H1 (cell line): Measurements from ENCODE around the gene ALG11. TPM values are rescaled to one million over a fixed set of nuclear protein-coding genes. Genes with fewer than 3 reads are reported as not detected.

ENCODE experiments used
- CTCF ChIA-PET: fragments of 300-600 bp; sonication (Branson Sonifier 250); formaldehyde crosslinking; loops from one replicate; lab custom pipeline; 2021; ENCODE audit not compliant: partially characterized antibody; lab: Charles Lee
- POLR2A ChIA-PET: fragments of 300-600 bp; sonication (Branson Sonifier 250); formaldehyde crosslinking; loops from one replicate; lab custom pipeline; 2021; ENCODE audit warnings: inconsistent platforms; ENCODE audit not compliant: partially characterized antibody; lab: Charles Lee
- DNase-seq, 2 experiments: peaks; one replicate each; pipeline versions ENCODE4 v3.0.0 to v3.0.0-alpha.2; 2010 to 2022; ENCODE audit warnings: low spot score in 2 of 2, low read depth in 1 of 2, mixed read lengths in 1 of 2
- FAIRE-seq: peaks from 2 replicates; lab custom pipeline; 2011; peaks lifted over from hg19 to GRCh38; lab: Jason Lieb, UNC
- H2AFZ ChIP-seq: 2 replicates; pipeline ENCODE4 v1.8.1; 2012; ENCODE audit warnings: low read length, inconsistent platforms
- H2AK5ac ChIP-seq: 2 replicates; pipeline ENCODE4 v1.6.1; 2013; ENCODE audit warnings: low read depth, low read length
- H2BK120ac ChIP-seq: replicated peaks from 2 replicates; pipeline ENCODE3; 2013; ENCODE audit warnings: low read depth, low read length, inconsistent platforms
- H2BK12ac ChIP-seq: 2 replicates; pipeline ENCODE4 v1.6.1; 2013; ENCODE audit warnings: low read depth, low read length
- H2BK15ac ChIP-seq: 2 replicates; pipeline ENCODE4 v1.6.1; 2013; ENCODE audit warnings: low read length
- H2BK20ac ChIP-seq: 2 replicates; pipeline ENCODE4 v1.6.1; 2013; ENCODE audit warnings: low read length
- H2BK5ac ChIP-seq: 2 replicates; pipeline ENCODE4 v1.6.1; 2013; ENCODE audit warnings: low read depth, low read length
- H3K14ac ChIP-seq: 2 replicates; pipeline ENCODE4 v1.6.1; 2013; ENCODE audit warnings: inconsistent platforms; ENCODE audit not compliant: insufficient read length
- H3K18ac ChIP-seq: 2 replicates; pipeline ENCODE4 v1.6.1; 2013; ENCODE audit warnings: low read length; ENCODE audit errors: extremely low read depth
- H3K23ac ChIP-seq: 2 replicates; pipeline ENCODE4 v1.6.1; 2013; ENCODE audit warnings: inconsistent platforms; ENCODE audit not compliant: insufficient read length
- H3K23me2 ChIP-seq: 2 replicates; pipeline ENCODE4 v1.6.1; 2013; ENCODE audit warnings: low read depth, low read length
- H3K27ac ChIP-seq: 2 replicates; pipeline ENCODE4 v1.6.1; 2011; ENCODE audit warnings: low read depth, low read length, inconsistent platforms
- H3K27me3 ChIP-seq, 4 experiments: replicated peaks in 1 of 4; 1 replicate in 1 of 4; 2 replicates in 3 of 4; pipeline versions ENCODE4 v1.6.1 to v1.8.1; 2011 to 2013; ENCODE audit warnings: low read length in 3 of 4, mild to moderate bottlenecking in 3 of 4, inconsistent platforms in 2 of 4, mixed read lengths in 2 of 4, moderate library complexity in 1 of 4; ENCODE audit not compliant: control insufficient read depth in 3 of 4, insufficient read depth in 3 of 4; ENCODE audit errors: extremely low read depth in 1 of 4
- H3K36me3 ChIP-seq, 4 experiments: 2 replicates each; pipeline versions ENCODE4 v1.6.1 to v1.8.1; 2011 to 2013; ENCODE audit warnings: mild to moderate bottlenecking in 4 of 4, low read length in 3 of 4, moderate library complexity in 2 of 4, control low read depth in 1 of 4, inconsistent platforms in 1 of 4; ENCODE audit not compliant: insufficient read depth in 4 of 4, control insufficient read depth in 2 of 4
- H3K4ac ChIP-seq: replicated peaks from 2 replicates; pipeline ENCODE3; 2013; ENCODE audit warnings: low read length, low read depth, mixed read lengths, inconsistent platforms; ENCODE audit not compliant: insufficient read length
- H3K4me1 ChIP-seq, 4 experiments: replicated peaks in 1 of 4; 1 replicate in 1 of 4; 2 replicates in 3 of 4; pipeline versions ENCODE4 v1.6.1 to v1.8.1; 2011 to 2013; ENCODE audit warnings: low read length in 3 of 4, inconsistent platforms in 2 of 4, mixed read lengths in 1 of 4; ENCODE audit not compliant: insufficient read depth in 4 of 4, control insufficient read depth in 3 of 4
- H3K4me2 ChIP-seq, 2 experiments: 2 replicates each; pipeline versions ENCODE4 v1.6.1 to v1.8.1; 2011 to 2013; ENCODE audit warnings: low read depth in 2 of 2, low read length in 2 of 2, control low read depth in 1 of 2, inconsistent platforms in 1 of 2, mild to moderate bottlenecking in 1 of 2; ENCODE audit not compliant: insufficient read depth in 1 of 2
- H3K4me3 ChIP-seq, 4 experiments: fragments of 200-600, 300-600 bp in 1 of 4; sonication (generic), shearing (Covaris generic), sonication (Bioruptor Twin) in 1 of 4; 2 replicates each; pipeline versions ENCODE4 v1.5.1 to v1.8.1; 2011 to 2016; ENCODE audit warnings: low read length in 4 of 4, low read depth in 3 of 4, control low read depth in 2 of 4, inconsistent platforms in 2 of 4, mild to moderate bottlenecking in 2 of 4, mixed read lengths in 1 of 4, moderate library complexity in 1 of 4; ENCODE audit not compliant: insufficient read depth in 2 of 4; ENCODE audit errors: extremely low read depth in 1 of 4
- H3K56ac ChIP-seq: replicated peaks from 2 replicates; pipeline ENCODE3; 2013; ENCODE audit warnings: low read depth, mild to moderate bottlenecking, mixed read lengths, low read length, inconsistent platforms; ENCODE audit not compliant: insufficient read length
- H3K79me1 ChIP-seq: 2 replicates; pipeline ENCODE4 v1.6.1; 2013; ENCODE audit warnings: low read depth, low read length, control low read depth
- H3K79me2 ChIP-seq, 2 experiments: 2 replicates each; pipeline versions ENCODE4 v1.6.1 to v1.8.1; 2012 to 2013; ENCODE audit warnings: low read length in 2 of 2, mild to moderate bottlenecking in 2 of 2, inconsistent platforms in 1 of 2; ENCODE audit not compliant: insufficient read depth in 2 of 2, control insufficient read depth in 1 of 2
- H3K9ac ChIP-seq, 4 experiments: replicated peaks in 1 of 4; 1 replicate in 1 of 4; 2 replicates in 3 of 4; pipeline versions ENCODE4 v1.6.1 to v1.8.1; 2011 to 2013; ENCODE audit warnings: low read depth in 3 of 4, low read length in 3 of 4, control low read depth in 2 of 4, mild to moderate bottlenecking in 2 of 4, moderate library complexity in 2 of 4, inconsistent platforms in 1 of 4; ENCODE audit errors: extremely low read depth in 1 of 4
- H3K9me3 ChIP-seq, 2 experiments: 2 replicates each; pipeline versions ENCODE4 v1.6.1 to v1.8.1; 2012 to 2013; ENCODE audit warnings: mild to moderate bottlenecking in 2 of 2, moderate library complexity in 2 of 2, control low read depth in 1 of 2, inconsistent platforms in 1 of 2, low read depth in 1 of 2, low read length in 1 of 2, mixed read lengths in 1 of 2; ENCODE audit not compliant: insufficient read depth in 2 of 2
- H4K20me1 ChIP-seq, 2 experiments: replicated peaks in 1 of 2; 2 replicates each; pipeline versions ENCODE3 to v1.8.1; 2011 to 2013; ENCODE audit warnings: inconsistent platforms in 2 of 2, low read length in 2 of 2, mild to moderate bottlenecking in 1 of 2; ENCODE audit not compliant: insufficient read depth in 2 of 2, control insufficient read depth in 1 of 2
- H4K5ac ChIP-seq: 2 replicates; pipeline ENCODE4 v1.6.1; 2013; ENCODE audit warnings: low read length, low read depth, mixed read lengths, inconsistent platforms; ENCODE audit not compliant: insufficient read length
- H4K8ac ChIP-seq: 2 replicates; pipeline ENCODE4 v1.8.0; 2013; ENCODE audit warnings: mild to moderate bottlenecking, moderate library complexity, low read length, inconsistent platforms; ENCODE audit not compliant: insufficient read depth; ENCODE audit errors: extremely low read depth
- H4K91ac ChIP-seq: replicated peaks from 2 replicates; pipeline ENCODE3; 2013; ENCODE audit warnings: low read length, mixed read lengths, inconsistent platforms; ENCODE audit not compliant: insufficient read length
- CBX8 ChIP-seq: fragments of 300-800, 300-1000 bp; sonication (generic); IDR thresholded peaks from 2 replicates; pipeline ENCODE4 v1.7.1; 2016; ENCODE audit warnings: low read depth, low read length, borderline replicate concordance
- CHD1 ChIP-seq: IDR thresholded peaks from 2 replicates; pipeline ENCODE4 v1.6.1; 2012; ENCODE audit warnings: low read depth, low read length, improper control_type of control experiment
- CTBP2 ChIP-seq: IDR thresholded peaks from 2 replicates; pipeline ENCODE4 v1.7.0; 2011; ENCODE audit warnings: borderline replicate concordance, mild to moderate bottlenecking, moderate library complexity, mixed read lengths, low read length; ENCODE audit not compliant: insufficient read depth, insufficient read length
- E2F6 ChIP-seq: IDR thresholded peaks from 2 replicates; pipeline ENCODE4 v1.6.1; 2012; ENCODE audit warnings: inconsistent platforms
- FOSL1 ChIP-seq: IDR thresholded peaks from 2 replicates; pipeline ENCODE4 v1.6.1; 2011; ENCODE audit warnings: mild to moderate bottlenecking, low read depth, low read length, moderate library complexity; ENCODE audit not compliant: insufficient read depth
- HDAC2 ChIP-seq, 2 experiments: fragments of 300-600 bp in 1 of 2; sonication (generic) in 1 of 2; IDR thresholded peaks; 2 replicates each; pipeline ENCODE4 v1.6.1; 2011 to 2012; ENCODE audit warnings: low read depth in 2 of 2, low read length in 2 of 2, mild to moderate bottlenecking in 2 of 2, moderate library complexity in 2 of 2, borderline replicate concordance in 1 of 2, inconsistent platforms in 1 of 2
- POLR2AphosphoS5 ChIP-seq: IDR thresholded peaks from 2 replicates; pipeline ENCODE4 v1.6.1; 2011; ENCODE audit warnings: low read depth, low read length
- POU5F1 ChIP-seq: IDR thresholded peaks from 2 replicates; pipeline ENCODE4 v1.6.1; 2011; ENCODE audit warnings: low read depth, mild to moderate bottlenecking, low read length, moderate library complexity
- SUZ12 ChIP-seq: fragments of 200-600 bp; sonication (generic); IDR thresholded peaks from 2 replicates; pipeline ENCODE4 v1.6.1; 2012; ENCODE audit warnings: mild to moderate bottlenecking, inconsistent platforms, low read length, moderate library complexity, mixed read lengths
- TEAD4 ChIP-seq: IDR thresholded peaks from 2 replicates; pipeline ENCODE4 v1.6.1; 2012; ENCODE audit warnings: low read depth, low read length, inconsistent platforms, mixed read lengths
- USF2 ChIP-seq: IDR thresholded peaks from 2 replicates; pipeline ENCODE4 v1.6.1; 2011; ENCODE audit warnings: low read length, improper control_type of control experiment
- YY1 ChIP-seq: IDR thresholded peaks from 2 replicates; pipeline ENCODE4 v1.6.1; 2011; ENCODE audit warnings: low read depth, mild to moderate bottlenecking, low read length
- WGBS, 2 experiments: shearing (Covaris generic) in 1 of 2; methylation state at CpG; one replicate each; pipeline versions ENCODE4 v1.1.6 to v1.1.7; 2013 to 2015; ENCODE audit warnings: low lambda C conversion rate in 2 of 2, mixed read lengths in 2 of 2, inconsistent platforms in 1 of 2, low coverage in 1 of 2, missing lambda C conversion rate in 1 of 2; ENCODE audit not compliant: insufficient replicate concordance in 2 of 2, insufficient coverage in 1 of 2, insufficient read length in 1 of 2; ENCODE audit errors: extremely low coverage in 1 of 2, missing lambda C conversion rate in 1 of 2; 5-methylcytosine and 5-hydroxymethylcytosine counted together
- polyA plus RNA-seq, 7 experiments: library from polyadenylated mRNA; depleted of rRNA in 3 of 7; stranded (reverse) in 5 of 7; unstranded in 2 of 7; fragments of >200 nt in 5 of 7; fragments of 200-250 nt in 2 of 7; gene quantifications; 1 replicate in 5 of 7; 2 replicates in 1 of 7; 4 replicates in 1 of 7; pipeline versions ENCODE4 v1.2.1 to v1.2.3, GENCODE V29; 2011 to 2013; ENCODE audit warnings: missing spikeins in 2 of 7, mixed read lengths in 2 of 7
- total RNA-seq: library from RNA; stranded (reverse); fragmentation: NEBNext Ultra II Directional; extraction: Animal tissue kit (Norgen Biotek cat#: 25700); gene quantifications from 2 replicates; pipeline ENCODE4 v1.2.1, GENCODE V29; 2021

The ALG11 gene
- total and polyA plus RNA-seq, 2 of the 8 experiments (the other 6 are each of a cell fraction or from before 2014, with no cell fraction given): 5.2 to 39.9 TPM

DNA sequence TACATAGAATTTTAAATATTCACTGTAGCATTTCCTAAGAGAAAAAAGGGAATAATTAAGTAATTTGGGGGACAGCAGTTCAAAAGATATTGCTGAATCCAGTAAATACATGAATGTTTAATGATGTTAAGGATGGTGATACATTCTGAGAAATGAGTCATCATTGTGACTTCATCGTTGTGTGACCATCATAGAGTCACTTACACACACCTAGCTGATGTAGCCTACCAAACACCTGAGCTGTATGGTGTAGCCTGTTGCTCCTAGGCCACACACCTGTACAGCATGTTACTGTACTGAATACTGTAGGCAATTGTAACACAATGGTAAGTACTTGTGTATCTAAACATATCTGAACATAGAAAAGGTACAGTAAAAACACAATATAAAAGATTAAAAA is 35.8 kb upstream of the ALG11 start:
- Histone ChIP-seq H4K8ac (no peak overlapping the region), H2BK15ac (no peak overlapping the region), H3K36me3 (no peaks in the 10 kb centered on the region), H3K23ac (no peak overlapping the region), H4K20me1 (no peaks in the 10 kb centered on the region), H2BK12ac (no peak overlapping the region), H2BK20ac (no peak overlapping the region), H3K18ac (no peak overlapping the region), H3K56ac (no peak overlapping the region), H3K9me3 (no peaks in the 10 kb centered on the region), H3K9ac (no peak overlapping the region), H2AK5ac (no peak overlapping the region), H3K14ac (no peak overlapping the region), H3K4me3 (no peak overlapping the region), H3K4ac (no peak overlapping the region), H4K5ac (no peak overlapping the region), H3K4me2 (no peak overlapping the region), H3K27me3 (no peaks in the 10 kb centered on the region), H3K4me1 (peaks cover 0 to 4% (median 2%) of the 10 kb centered on the region in 4 experiments; a peak in 4 of 7 replicates), H3K27ac (no peak overlapping the region), H2BK120ac (no peak overlapping the region), H2AFZ (no peak overlapping the region), H3K23me2 (no peaks in the 10 kb centered on the region), H3K79me1 (no peaks in the 10 kb centered on the region; the same call in 1 of the 2 replicates), H4K91ac (no peak overlapping the region), H3K79me2 (no peaks in the 10 kb centered on the region), H2BK5ac (no peak overlapping the region)
- ChIA-PET POLR2A (no interaction called here), CTCF (interaction anchor here (1.1 to 5.6 kb wide), 8 partner anchors 11 to 53 kb away, joined by 3 to 28 read pairs (median 8); no protein-coding TSS in a partner anchor)
- 77% methylated on average over 1 of the region's 1 CpG; no CpG with 5 or more reads in 1 of the 2 experiments for WGBS, 2 experiments
- no peak for DNase-seq
- FAIRE-seq: no peak
- TF ChIP-seq TEAD4: no peak
- TF ChIP-seq USF2: no peak
- TF ChIP-seq SUZ12: no peak
- TF ChIP-seq E2F6: no peak
- TF ChIP-seq CHD1: no peak
- TF ChIP-seq POLR2AphosphoS5: no peak
- TF ChIP-seq POU5F1: no peak
- TF ChIP-seq FOSL1: no peak
- no peak for TF ChIP-seq CTBP2
- no peak for TF ChIP-seq YY1
- no peak for TF ChIP-seq CBX8
- TF ChIP-seq HDAC2 (IDR thresholded peaks at IDR 0.05; ENCODE audit: borderline replicate concordance in 1 of 2, low read depth in 2 of 2, low read length in 2 of 2): no peak
